Measurements from ENCODE around the gene ZP3.
"Not testable (repeated sequence)": the region's sequence is repeated elsewhere in the genome, so short reads cannot be mapped to it uniquely, and the experiment has no call there.

ZP3 gene

DNA sequence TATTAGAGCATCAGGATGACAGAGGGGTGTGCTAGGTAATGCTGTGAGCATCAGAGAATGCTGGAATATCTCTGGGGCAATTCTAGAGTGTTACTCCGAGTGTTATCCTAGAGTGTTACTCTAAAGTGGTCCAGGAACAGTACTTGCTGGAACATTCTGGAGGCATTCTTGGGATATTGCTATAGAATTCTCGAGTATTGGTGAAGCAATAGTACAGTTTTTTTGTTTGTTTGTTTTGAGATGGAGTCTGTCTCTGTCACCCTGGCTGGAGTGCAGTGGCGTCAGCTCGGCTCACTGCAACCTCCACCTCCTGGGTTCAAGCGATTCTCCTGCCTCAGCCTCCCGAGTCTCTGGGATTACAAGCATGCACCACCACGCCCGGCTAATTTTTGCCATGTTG lies 27.9 kb upstream of the ZP3 start:
- no peak for DNase-seq (ENCODE audit: extremely low read depth, low read depth)
- TF ChIP-seq, protein P1, sequence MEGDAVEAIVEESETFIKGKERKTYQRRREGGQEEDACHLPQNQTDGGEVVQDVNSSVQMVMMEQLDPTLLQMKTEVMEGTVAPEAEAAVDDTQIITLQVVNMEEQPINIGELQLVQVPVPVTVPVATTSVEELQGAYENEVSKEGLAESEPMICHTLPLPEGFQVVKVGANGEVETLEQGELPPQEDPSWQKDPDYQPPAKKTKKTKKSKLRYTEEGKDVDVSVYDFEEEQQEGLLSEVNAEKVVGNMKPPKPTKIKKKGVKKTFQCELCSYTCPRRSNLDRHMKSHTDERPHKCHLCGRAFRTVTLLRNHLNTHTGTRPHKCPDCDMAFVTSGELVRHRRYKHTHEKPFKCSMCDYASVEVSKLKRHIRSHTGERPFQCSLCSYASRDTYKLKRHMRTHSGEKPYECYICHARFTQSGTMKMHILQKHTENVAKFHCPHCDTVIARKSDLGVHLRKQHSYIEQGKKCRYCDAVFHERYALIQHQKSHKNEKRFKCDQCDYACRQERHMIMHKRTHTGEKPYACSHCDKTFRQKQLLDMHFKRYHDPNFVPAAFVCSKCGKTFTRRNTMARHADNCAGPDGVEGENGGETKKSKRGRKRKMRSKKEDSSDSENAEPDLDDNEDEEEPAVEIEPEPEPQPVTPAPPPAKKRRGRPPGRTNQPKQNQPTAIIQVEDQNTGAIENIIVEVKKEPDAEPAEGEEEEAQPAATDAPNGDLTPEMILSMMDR (IDR thresholded peaks at IDR 0.05; ENCODE audit: low read depth, low read length): no peak

DNA sequence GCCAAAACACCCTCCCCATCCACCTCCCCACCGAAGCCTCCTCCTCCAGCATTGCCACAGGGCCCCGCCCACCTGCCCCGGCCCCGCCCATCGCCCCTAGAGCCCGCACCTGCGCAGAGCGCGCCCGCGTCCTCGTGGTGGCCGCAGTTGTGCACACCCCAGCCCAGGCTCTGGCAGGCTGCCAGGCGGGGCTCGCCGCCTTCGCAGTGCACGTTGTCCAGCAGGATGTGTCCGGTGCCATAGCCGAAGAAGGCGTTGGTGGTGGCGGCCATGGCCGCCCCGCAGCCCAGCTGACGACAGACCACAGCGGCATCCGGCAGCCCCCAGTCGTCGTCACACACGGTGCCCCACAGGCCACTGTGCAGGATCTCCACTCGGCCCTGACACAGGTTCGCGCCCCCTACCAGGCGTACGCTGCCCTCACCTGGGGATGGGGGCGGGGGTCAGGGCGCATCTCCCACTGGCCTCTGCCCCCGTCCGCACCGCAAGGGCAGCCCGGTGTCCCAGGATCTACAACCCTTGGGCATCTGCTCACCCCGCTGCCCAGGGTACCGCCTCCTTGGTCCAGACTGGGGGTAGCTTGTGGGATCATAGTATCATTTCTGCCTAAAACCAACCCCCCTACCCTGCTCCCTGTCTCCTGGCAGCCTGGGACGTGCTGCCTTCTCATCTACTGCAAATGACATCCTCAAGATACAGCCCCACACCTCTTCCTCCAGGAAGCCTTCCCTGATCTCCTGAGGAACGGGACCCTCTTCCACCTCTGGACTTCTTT lies 27.2 kb upstream of the ZP3 start:
- TF ChIP-seq, protein P1 (IDR thresholded peaks at IDR 0.05; ENCODE audit: low read depth, low read length): no peak
- no peak for DNase-seq (ENCODE audit: extremely low read depth, low read depth)

DNA sequence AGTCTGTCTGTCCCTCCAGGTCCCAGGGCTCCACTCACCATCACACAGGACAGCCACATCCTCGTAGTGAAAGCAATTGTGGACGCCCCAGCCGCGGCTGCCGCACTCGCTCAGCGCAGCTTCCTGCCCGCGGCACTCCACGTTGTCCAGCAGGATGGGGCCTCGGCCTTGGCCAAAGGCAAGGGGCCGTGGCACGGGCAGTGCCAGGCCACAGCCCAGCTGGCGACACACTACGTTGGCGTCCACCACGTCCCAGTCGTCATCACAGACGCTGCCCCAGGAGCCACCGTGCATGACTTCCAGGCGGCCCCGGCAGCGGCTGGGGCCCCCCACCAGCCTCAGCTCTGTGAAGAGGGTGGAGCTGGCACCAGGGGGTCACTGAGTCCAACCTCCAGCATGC lies 24.5 kb upstream of the ZP3 start:
- DNase-seq (ENCODE audit: extremely low read depth, low read depth): no peak
- TF ChIP-seq, protein P1 (IDR thresholded peaks at IDR 0.05; ENCODE audit: low read depth, low read length): no peak

DNA sequence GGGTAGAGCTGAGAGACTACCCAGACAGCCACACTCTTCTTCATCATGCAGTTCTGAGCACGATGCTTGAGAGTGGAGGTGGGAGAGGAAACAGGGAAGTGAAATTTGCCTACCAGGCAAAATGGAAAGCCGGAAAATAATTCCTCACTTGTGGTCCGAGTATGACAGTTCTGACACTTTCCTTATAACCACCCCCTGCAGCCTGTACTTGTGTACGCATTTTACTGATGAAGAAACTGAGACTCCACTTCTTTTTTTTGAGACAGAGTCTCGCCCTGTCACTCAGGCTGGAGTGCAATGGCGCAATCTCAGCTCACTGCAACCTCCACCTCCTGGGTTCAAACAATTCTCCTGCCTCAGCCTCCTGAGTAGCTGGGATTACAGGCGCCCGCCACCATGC lies 21.7 kb upstream of the ZP3 start:
- not testable (repeated sequence) for DNase-seq (ENCODE audit: extremely low read depth, low read depth)

DNA sequence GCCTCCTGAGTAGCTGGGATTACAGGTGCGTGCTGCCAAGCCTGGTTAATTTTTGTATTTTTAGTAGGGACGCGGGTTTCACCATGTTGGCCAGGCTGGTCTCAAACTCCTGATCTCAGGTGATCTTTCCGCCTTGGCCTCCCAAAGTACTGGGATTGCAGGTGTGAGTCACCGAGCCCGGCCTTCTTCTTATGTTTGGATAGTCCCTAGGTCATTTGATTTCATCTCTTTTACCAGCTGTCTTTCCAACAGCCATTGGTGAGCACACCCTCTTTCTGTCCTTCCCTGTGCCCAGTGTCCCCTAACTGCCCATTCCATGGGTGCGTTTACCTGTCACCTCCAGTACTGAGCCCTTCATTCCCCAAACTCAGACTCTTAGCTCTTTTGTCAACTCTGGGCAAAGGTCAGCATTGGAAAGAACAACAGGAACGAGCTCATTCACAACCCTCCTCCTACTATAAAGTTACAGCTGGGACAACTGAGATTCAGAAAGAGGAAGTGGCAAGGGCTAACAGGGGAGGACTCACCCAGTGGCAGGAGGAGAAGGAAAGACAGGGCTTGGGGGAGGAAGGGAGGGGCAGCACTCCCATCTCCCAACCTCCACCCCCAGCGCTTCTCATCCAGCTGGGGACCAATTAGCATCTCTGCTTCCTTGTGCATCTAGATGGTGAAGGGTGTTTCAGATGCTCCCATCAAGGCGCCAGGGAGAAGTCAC lies 20.8 kb upstream of the ZP3 start:
- DNase-seq (ENCODE audit: extremely low read depth, low read depth): no peak
- TF ChIP-seq, protein P1 (IDR thresholded peaks at IDR 0.05; ENCODE audit: low read depth, low read length): no peak

DNA sequence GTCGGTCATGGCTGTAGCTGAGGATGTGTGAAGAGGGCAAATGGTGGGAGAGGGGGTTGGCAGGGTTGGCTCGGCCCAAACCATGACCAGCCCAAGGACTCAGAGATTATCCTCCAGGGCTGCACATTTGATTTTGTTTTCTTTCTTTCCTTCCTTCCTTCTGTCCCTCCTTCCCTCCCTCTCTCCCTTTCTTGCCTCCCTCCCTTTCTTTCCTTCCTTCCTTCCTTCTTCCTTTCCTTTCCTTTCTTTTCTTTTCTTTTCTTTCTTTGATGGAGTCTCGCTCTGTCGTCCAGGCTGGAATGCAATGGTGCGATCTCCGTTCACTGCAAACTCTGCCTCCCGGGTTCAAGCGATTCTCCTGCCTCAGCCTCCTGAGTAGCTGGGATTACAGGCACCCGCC lies 19.0 kb upstream of the ZP3 start:
- TF ChIP-seq, protein P1 (IDR thresholded peaks at IDR 0.05; ENCODE audit: low read depth, low read length): no peak
- DNase-seq (ENCODE audit: extremely low read depth, low read depth): no peak

DNA sequence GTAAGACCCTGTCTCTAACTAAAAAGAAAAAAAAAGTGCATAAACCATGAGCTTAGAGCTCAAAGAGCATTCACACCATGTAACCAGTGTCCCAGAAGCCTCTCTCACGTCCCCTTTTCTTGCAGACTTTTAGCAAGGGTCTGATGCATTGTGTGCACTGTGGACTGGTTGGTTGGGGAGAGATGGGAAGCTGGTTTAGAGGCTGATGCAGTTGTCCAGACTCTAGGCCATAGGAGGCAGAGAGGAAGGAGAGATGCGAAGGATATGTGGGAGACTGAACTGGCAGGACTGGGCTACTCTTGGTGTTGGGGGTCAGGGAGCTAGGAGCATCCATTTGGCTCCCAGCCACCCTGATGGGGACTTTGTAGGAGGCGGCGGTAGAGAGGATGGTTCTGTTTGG lies 17.0 kb upstream of the ZP3 start:
- DNase-seq (ENCODE audit: extremely low read depth, low read depth): no peak
- TF ChIP-seq, protein P1 (IDR thresholded peaks at IDR 0.05; ENCODE audit: low read depth, low read length): no peak
